DOHH2 (cell line): ENCODE data around the gene FBXO28.
A peak's percentile ranks its signal among the peaks of the same experiment; 100 is the strongest.

Experiments used
- H3F3A ChIP-seq: fragments of 200-600 bp; sonication (generic), shearing (Covaris generic); 2 replicates; pipeline ENCODE4 v1.6.0; 2016; ENCODE audit warnings: antibody characterized with exemption, mild to moderate bottlenecking; ENCODE audit not compliant: control insufficient read depth, insufficient read depth
- H3K27ac ChIP-seq: fragments of 200-600 bp; sonication (generic); 2 replicates; pipeline ENCODE4 v1.5.1; 2014; ENCODE audit warnings: low read depth, mild to moderate bottlenecking, low read length, moderate library complexity
- H3K27me3 ChIP-seq: fragments of 200-600 bp; sonication (generic); 2 replicates; pipeline ENCODE4 v1.6.1; 2014; ENCODE audit warnings: mild to moderate bottlenecking, low read length, mixed read lengths; ENCODE audit not compliant: control insufficient read depth
- H3K36me3 ChIP-seq: fragments of 200-600 bp; sonication (generic); 2 replicates; pipeline ENCODE4 v1.6.1; 2014; ENCODE audit warnings: mild to moderate bottlenecking, low read length, moderate library complexity, mixed read lengths; ENCODE audit not compliant: control insufficient read depth
- H3K4me1 ChIP-seq: fragments of 200-600 bp; sonication (generic); 2 replicates; pipeline ENCODE4 v1.6.1; 2014; ENCODE audit warnings: mild to moderate bottlenecking, low read length, mixed read lengths; ENCODE audit not compliant: control insufficient read depth
- H3K4me2 ChIP-seq: fragments of 200-600 bp; sonication (generic); 2 replicates; pipeline ENCODE4 v1.6.0; 2014; ENCODE audit warnings: mild to moderate bottlenecking, low read length, moderate library complexity
- H3K4me3 ChIP-seq: fragments of 200-600 bp; sonication (generic); 2 replicates; pipeline ENCODE4 v1.5.1; 2014; ENCODE audit warnings: mild to moderate bottlenecking, low read length, mixed read lengths
- H3K79me2 ChIP-seq: fragments of 200-600 bp; sonication (generic); 2 replicates; pipeline ENCODE4 v1.6.1; 2014; ENCODE audit warnings: mild to moderate bottlenecking, low read length, mixed read lengths; ENCODE audit not compliant: control insufficient read depth
- H3K9me2 ChIP-seq: fragments of 200-600 bp; sonication (generic); replicated peaks from 2 replicates; pipeline ENCODE4 v1.6.1; 2014; ENCODE audit warnings: mild to moderate bottlenecking, low read length, mixed read lengths; ENCODE audit not compliant: control insufficient read depth
- H3K9me3 ChIP-seq: fragments of 200-600 bp; sonication (generic); 2 replicates; pipeline ENCODE4 v1.6.1; 2014; ENCODE audit warnings: antibody characterized with exemption, low read length, mixed read lengths; ENCODE audit not compliant: control insufficient read depth, insufficient read depth
- H4K20me1 ChIP-seq: fragments of 200-600 bp; sonication (generic); 2 replicates; pipeline ENCODE4 v1.6.0; 2014; ENCODE audit warnings: low read depth, mild to moderate bottlenecking, antibody characterized with exemption, low read length, moderate library complexity; ENCODE audit not compliant: control insufficient read depth, insufficient read depth
- CTCF ChIP-seq: fragments of 200-600 bp; sonication (generic); IDR thresholded peaks from one replicate; pipeline ENCODE4 v1.5.1; 2014; ENCODE audit warnings: antibody characterized with exemption, mild to moderate bottlenecking, low read depth, low read length; ENCODE audit not compliant: poor library complexity, severe bottlenecking
- EZH2phosphoT487 ChIP-seq: fragments of 200-600 bp; sonication (generic); IDR thresholded peaks from 2 replicates; pipeline ENCODE4 v1.6.1; 2017; ENCODE audit warnings: borderline replicate concordance, mild to moderate bottlenecking, antibody characterized with exemption, low read length, moderate library complexity, mixed read lengths

FBXO28 gene

GRCh38 chr1:224177356-224177999 lies 63.6 kb downstream of the FBXO28 start:
- TF ChIP-seq CTCF (no peak), EZH2phosphoT487 (no peak)
- no peaks in the 10 kb centered on the region for H4K20me1 ChIP-seq
- no peaks in the 10 kb centered on the region for H3K36me3 ChIP-seq

GRCh38 chr1:224178894-224179293 lies 65.0 kb downstream of the FBXO28 start:
- peaks cover 8% of the 10 kb centered on the region for H3K79me2 ChIP-seq
- peaks cover 8% of the 10 kb centered on the region for H3K36me3 ChIP-seq
- peaks cover 22% of the 10 kb centered on the region for H3F3A ChIP-seq
- TF ChIP-seq EZH2phosphoT487 = no peak
- no peak for TF ChIP-seq CTCF
- no peaks in the 10 kb centered on the region for H4K20me1 ChIP-seq
- peaks cover 37% of the 10 kb centered on the region for H3K4me1 ChIP-seq
- no peak overlapping the region for H3K4me3 ChIP-seq
- no peaks in the 10 kb centered on the region for H3K9me2 ChIP-seq
- no peak overlapping the region for H3K27ac ChIP-seq
- no peak overlapping the region for H3K4me2 ChIP-seq
- H3K9me3 ChIP-seq = no peaks in the 10 kb centered on the region
- H3K27me3 ChIP-seq = no peaks in the 10 kb centered on the region

More at GRCh38 chr1:224177356-224177999, 63.6 kb downstream of the FBXO28 start:
- peaks cover 17% of the 10 kb centered on the region for H3F3A ChIP-seq
- H3K4me1 ChIP-seq = peaks cover 37% of the 10 kb centered on the region
- no peaks in the 10 kb centered on the region for H3K79me2 ChIP-seq
- no peaks in the 10 kb centered on the region for H3K27me3 ChIP-seq
- no peaks in the 10 kb centered on the region for H3K9me3 ChIP-seq
- no peak overlapping the region for H3K4me3 ChIP-seq
- no peak overlapping the region for H3K27ac ChIP-seq
- no peaks in the 10 kb centered on the region for H3K9me2 ChIP-seq
- H3K4me2 ChIP-seq = no peak overlapping the region

GRCh38 chr1:224180783-224181452 lies 67.0 kb downstream of the FBXO28 start:
- peaks cover 22% of the 10 kb centered on the region for H3F3A ChIP-seq
- no peaks in the 10 kb centered on the region for H3K27me3 ChIP-seq
- peak overlapping the region; percentile 92 for H3K4me3 ChIP-seq
- TF ChIP-seq EZH2phosphoT487 = no peak
- no peak for TF ChIP-seq CTCF
- peaks cover 42% of the 10 kb centered on the region for H3K4me1 ChIP-seq
- H3K9me3 ChIP-seq = no peaks in the 10 kb centered on the region
- 0 out of 2 replicates have a peak, but pooled peaks cover 8% of the 10 kb centered on the region for H4K20me1 ChIP-seq
- peak overlapping the region; percentile 91 for H3K27ac ChIP-seq
- H3K36me3 ChIP-seq = peaks cover 28% of the 10 kb centered on the region
- peaks cover 29% of the 10 kb centered on the region for H3K79me2 ChIP-seq
- peak overlapping the region; percentile 86 for H3K4me2 ChIP-seq
- no peaks in the 10 kb centered on the region for H3K9me2 ChIP-seq
